GM13976 (cell line): ENCODE measurements around the gene C1QB.

Source experiments
- DNase-seq: peaks from one replicate; pipeline ENCODE4 v3.0.0; 2012; ENCODE audit warnings: low spot score
- in situ Hi-C: fragments of 300-500 bp; cut with MboI; formaldehyde crosslinking; loops from one replicate; pipeline ENCODE4 v1.12.0; 2022; ENCODE audit warnings: low sequenced_read_pairs, mixed read lengths, inconsistent platforms; ENCODE audit not compliant: unreplicated experiment
- TF ChIP-seq, protein P1 (sequence below): IDR thresholded peaks from 2 replicates; pipeline ENCODE4 v1.5.1; 2012; ENCODE audit warnings: borderline replicate concordance, mild to moderate bottlenecking; ENCODE audit not compliant: insufficient read depth; ENCODE audit errors: extremely low read depth, missing control alignments, control extremely low read depth

Gene C1QB

DNA sequence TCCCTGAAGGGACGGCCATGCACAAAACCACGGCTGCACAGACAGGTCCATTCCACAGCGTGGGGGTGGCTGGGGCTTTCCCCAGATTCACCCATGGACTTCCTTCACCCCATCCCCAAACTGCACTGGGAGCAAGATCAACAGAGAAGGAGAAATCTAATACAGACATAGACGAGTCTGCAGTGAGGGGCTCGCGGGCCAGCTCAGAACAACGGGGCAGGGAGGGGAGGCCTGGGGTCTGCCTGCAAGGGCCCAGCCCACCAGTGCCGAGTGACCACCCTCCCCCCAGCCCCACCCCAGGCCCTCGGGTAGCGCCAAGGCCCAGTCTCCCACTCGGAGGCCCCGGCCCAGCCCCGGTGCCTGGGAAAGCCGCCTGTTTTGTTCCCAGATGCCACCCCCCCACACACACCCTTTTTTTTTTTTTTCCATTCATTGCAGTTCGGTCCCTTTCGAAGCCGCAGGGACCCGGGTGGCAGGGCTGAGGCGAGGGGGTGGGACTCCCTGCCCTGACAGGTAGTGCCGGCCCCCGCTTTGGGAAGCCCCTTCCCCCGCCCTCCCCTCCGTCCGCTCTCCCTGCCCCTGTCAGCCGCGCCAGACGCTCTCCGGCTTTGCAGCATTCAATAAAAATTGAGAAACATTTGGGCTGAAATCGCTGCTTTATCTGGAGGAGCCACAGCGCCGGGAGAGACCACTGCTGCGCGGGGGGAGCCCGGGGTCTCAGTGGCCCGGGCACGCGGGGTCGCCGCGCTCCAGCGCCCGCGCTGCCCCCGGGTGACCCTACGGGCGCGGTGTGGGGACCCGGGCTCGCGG is 57.1 kb downstream of the C1QB start:
- in situ Hi-C loops, result loop anchor here (10.0 kb wide), 1 partner anchor 175 kb away; no protein-coding TSS in a partner anchor
- TF ChIP-seq, protein P1, sequence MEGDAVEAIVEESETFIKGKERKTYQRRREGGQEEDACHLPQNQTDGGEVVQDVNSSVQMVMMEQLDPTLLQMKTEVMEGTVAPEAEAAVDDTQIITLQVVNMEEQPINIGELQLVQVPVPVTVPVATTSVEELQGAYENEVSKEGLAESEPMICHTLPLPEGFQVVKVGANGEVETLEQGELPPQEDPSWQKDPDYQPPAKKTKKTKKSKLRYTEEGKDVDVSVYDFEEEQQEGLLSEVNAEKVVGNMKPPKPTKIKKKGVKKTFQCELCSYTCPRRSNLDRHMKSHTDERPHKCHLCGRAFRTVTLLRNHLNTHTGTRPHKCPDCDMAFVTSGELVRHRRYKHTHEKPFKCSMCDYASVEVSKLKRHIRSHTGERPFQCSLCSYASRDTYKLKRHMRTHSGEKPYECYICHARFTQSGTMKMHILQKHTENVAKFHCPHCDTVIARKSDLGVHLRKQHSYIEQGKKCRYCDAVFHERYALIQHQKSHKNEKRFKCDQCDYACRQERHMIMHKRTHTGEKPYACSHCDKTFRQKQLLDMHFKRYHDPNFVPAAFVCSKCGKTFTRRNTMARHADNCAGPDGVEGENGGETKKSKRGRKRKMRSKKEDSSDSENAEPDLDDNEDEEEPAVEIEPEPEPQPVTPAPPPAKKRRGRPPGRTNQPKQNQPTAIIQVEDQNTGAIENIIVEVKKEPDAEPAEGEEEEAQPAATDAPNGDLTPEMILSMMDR, result no peak
- no peak for DNase-seq

DNA sequence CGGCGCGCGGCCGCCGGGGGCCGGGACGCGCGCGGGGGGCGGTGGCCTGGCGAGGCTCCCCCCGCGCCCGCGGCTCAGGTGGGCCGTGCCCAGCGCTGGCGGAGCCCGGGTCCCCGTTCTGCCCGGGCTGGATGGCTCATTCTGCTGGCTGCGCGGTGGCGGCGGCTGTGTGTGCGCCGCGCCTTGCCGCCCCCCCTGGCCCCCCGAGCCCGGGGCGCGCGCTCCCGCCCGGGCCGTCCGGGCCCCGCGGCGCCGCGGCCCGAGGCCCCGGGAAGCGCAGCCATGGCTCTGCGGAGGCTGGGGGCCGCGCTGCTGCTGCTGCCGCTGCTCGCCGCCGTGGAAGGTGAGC is 57.6 kb downstream of the C1QB start, which contains the start of gene EPHB2:
TSS of gene EPHB2 (plus strand) at position 139 of the 349 bp plus-strand sequence. CDS start at position 283, 144 bp downstream.
- in situ Hi-C loops, result no loop called here
- DNase-seq, result no peak

DNA sequence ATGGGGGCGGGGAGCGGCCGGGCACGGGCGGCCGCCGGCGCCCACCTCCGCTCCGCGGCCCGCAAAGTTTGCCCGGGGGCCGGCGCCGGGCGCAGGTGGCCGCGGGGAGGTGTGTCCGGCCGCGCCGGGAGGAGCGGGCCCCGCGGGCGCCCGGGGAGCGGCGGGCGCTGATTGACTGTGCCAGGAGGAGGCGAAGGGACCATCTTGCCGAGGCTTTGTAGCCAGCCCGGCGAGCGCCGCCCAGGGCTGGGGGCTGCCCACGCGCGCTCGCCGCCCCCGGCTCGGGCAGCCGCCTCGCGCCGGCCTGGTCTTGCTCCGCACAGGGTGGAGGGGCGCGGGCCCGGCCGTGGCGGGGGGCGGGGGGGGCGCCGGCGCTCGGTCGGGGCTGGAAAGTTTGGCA is 58.0 kb downstream of the C1QB start:
- in situ Hi-C loops, result no loop called here
- no peak for DNase-seq
- TF ChIP-seq, protein P1, result no peak

More for the DNA sequence above, 57.6 kb downstream of the C1QB start, which contains the start of gene EPHB2:
- TF ChIP-seq, protein P1, result no peak
